ENCODE results near the gene ASIC5.
"Not testable (repeated sequence)": the region's sequence is repeated elsewhere in the genome, so short reads cannot be mapped to it uniquely, and the experiment has no call there.

ASIC5 gene

GRCh38 chr4:155866177-155866576 is at the start of gene ASIC5:
Gene ASIC5, minus strand, starts transcription at chr4:155866277. Its CDS starts 51 bp downstream, at chr4:155866226.
- no peak for DNase-seq

DNA sequence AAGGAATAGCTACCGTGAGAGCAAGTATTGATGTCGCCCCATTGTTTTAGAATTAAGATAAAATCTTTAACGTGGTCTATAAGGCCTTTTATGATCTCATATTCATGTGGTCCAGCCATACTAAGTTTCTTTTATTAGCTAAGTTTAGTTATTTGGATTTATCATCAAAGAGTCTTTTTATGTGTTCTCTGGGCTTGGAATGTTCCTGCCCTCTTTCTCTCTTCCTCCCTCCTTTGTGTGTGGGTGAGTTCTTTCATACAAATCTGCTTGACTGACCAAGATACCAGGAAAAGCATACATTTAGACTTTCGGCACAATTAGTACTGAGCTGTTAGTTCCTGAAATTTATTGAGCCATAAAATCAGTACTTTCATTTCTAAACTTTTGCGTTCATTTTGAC is 48.7 kb upstream of the ASIC5 start:
- DNase-seq = no peak

DNA sequence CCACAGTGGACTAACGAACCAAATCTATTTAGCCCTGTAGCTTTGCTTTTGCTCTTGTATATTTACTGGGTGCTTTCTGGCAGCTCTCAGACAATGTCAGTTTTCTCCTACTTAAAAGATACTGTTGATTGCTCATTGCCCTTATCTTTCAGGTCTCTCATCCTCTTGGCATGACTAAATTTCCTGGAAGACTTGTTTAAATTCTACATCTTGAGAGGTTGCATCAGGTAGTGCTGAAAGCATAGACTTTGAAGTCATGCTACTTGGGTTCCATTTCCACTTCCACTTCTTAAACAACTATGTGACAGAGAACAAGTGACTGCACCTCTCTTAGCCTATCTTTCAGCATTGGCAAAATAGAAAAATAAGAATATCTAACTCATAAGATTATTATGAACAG is 45.8 kb upstream of the ASIC5 start:
- no peak for DNase-seq

DNA sequence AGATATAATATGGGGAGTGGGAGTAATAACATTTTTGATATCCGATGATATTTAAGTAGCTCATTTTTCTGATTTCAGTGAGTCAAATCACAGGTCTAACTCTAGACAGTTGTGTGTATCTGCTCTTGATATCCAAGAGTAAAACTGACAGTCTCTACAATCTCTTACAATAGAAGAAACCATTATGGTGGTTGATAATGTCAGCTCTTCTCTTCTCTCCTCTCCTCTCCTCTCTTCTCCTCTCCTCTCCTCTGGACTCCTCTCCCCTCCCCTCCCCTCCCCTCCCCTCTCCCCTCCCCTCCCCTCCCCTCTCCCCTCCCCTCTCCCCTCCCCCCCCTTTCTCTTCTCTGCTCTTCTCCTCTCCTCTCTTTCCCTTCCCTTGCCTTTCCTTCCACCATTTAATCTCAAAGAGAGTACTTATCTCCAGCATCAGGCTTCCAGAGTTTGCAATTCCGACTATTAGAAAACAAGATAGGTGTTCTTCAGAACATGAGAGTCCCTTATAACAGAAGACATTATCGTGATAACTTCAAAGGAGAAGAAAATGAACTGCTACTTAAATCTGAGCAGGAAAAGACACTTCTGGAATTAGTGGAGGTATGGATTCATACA is 43.6 kb upstream of the ASIC5 start:
- DNase-seq = no peak

- no peak for DNase-seq
Measured at GRCh38 chr4:155908187-155909139, 42.4 kb upstream of the ASIC5 start.

GRCh38 chr4:155907556-155907955 is 41.5 kb upstream of the ASIC5 start:
- no peak for DNase-seq

DNA sequence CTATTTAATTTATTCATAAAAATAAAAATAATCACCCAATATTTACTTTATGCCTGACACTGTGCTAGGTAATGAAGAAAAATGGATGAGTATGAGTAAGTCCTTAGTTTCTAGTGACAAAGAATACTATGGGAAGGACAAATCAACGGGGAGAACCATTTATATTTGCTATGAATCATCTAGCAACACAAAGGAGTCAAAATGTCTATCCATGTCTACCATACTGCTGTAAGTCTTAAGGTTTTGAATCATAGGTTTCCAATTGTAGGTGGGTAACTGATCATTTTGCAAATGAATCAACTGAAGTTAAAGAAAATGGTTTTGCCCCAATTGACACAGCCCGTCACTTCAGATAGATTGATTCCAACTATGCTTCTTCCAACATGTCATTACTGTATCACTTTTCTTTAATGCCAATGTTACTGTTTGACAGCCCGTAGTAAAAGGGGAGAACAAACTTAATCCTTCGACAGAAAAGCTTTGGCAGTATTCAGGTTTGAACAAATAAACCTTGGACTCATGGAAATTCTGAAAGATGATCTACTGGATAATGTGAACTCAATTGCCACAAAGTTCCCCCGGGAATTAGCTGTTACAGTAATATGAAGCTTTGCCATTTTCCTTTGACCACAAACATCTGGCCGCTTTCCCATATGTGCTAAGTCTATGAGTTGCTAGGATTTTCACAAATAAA is 40.6 kb upstream of the ASIC5 start:
- DNase-seq = no peak

GRCh38 chr4:155904331-155904730 is 38.3 kb upstream of the ASIC5 start:
- no peak for DNase-seq

DNA sequence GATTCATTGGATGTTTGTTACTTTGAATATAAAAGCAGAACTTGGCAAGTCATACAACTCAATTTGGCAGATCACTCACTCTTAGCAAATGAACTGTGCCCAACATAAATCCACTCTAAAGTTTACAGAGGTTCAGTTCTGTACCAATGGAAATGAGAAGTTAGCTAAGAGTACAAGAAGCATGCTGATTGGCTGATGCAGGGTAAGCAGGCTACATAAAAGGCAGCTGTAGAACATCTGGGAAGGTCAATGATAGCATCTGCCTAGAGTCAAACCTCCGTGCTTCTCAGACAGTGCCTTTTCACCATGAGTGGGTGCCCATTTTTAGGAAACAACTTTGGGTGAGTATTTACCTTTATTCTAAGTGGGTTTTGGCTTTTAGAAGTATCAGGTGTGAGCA is 37.4 kb upstream of the ASIC5 start, which contains the start of gene TDO2:
TDO2 (plus strand) TSS at position 244 of the 400 bp plus-strand sequence; CDS start at position 307, 63 bp downstream.
- DNase-seq = no peak

- DNase-seq = no peak
Measured at GRCh38 chr4:155901013-155901412, 34.9 kb upstream of the ASIC5 start.

DNA sequence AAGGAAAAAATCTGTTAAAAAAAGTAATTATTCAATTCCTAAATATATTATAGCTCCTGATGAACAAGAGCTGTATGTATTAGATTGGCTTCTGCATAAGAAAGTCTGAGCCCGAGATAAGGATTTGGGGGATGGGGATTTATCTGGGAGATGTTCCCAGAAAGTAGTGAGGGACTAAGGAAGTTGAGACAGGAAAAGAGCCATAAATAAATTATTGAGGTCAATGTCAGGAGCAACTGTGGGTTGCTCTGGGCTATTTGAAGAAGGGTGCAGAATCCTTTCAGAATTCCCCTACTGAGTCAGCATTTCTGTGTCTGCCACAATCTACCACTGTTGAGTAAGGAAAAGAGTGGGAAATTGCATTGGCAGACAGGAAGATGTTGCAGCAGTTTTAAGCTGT is 34.3 kb upstream of the ASIC5 start:
- DNase-seq = no peak

GRCh38 chr4:155899891-155900290 is 33.8 kb upstream of the ASIC5 start:
- DNase-seq = no peak

DNA sequence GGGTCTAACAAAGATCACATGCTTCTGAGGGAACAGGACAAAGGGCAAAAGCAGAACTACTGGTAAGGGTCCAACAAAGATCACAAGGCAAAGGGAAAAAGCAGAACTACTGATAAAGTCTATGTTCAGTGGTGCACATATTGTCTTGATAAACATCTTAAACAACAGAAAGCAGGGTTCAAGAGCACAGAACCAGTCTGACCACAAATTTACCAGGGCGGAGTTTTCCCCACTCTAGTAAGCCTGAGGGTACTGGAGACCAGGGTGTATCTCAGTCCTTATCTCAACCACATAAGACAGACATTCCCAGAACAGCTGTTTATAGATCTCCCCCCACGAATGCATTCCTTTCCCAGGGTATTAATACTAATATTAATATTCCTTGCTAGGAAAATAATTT is 32.3 kb upstream of the ASIC5 start:
- not testable (repeated sequence) for DNase-seq

GRCh38 chr4:155891058-155891457 is 25.0 kb upstream of the ASIC5 start:
- DNase-seq = no peak

- DNase-seq = no peak
Measured at GRCh38 chr4:155889946-155890345, 23.9 kb upstream of the ASIC5 start.

GRCh38 chr4:155889031-155889793 is 23.1 kb upstream of the ASIC5 start:
- DNase-seq = no peak

DNA sequence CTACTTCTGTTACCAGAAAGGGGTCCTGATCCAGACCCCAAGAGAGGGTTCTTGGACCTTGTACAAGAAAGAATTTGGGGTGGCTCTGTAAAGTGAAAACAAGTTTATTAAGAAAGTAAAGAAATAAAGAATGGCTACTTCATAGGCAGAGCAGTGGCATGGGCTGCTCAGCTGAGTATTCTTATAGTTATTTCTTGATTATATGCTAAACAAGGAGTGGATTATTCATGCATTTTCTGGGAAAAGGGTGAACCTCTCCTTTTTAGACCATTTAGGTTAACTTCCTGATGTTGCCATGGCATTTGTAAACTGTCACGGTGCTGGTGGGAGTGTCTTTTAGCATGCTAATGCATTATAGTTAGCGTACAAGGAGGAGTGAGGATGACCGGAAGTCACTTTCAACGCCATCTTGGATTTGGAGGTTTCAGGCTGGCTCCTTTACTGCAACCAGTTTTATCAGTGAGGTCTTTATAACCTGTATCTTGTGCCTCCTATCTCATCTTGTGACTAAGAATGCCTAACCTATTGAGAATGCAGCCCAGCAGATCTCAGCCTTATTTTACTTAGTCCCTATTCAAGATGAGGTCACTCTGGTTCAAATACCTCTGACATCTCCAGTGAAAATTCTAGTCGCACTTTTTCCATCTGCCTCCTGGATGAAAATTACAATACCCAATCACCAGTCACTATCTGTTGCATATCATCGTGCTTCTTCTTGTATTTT is 21.9 kb upstream of the ASIC5 start:
- DNase-seq = no peak

- no peak for DNase-seq
Measured at GRCh38 chr4:155887045-155887444, 21.0 kb upstream of the ASIC5 start.

DNA sequence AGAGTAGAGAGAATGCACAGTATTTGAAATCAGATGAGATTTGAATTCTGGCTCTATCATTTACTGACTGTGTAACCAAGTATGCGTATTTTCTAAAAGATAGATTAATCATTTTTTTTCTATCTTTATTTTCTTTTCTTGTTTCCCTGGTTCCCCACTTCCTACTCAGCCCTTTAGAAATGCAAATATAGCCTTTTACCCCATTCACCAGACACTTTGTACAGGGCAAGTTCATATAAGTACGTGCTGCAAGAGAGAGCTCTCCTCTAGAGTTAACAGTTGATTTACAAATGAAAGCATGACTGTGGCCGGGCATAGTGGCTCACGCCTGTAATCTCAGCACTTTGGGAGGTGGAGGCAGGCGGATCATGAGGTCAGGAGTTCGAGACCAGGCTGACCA is 19.6 kb upstream of the ASIC5 start:
- DNase-seq = no peak

- no peak for DNase-seq
Measured at GRCh38 chr4:155883895-155884294, 17.8 kb upstream of the ASIC5 start.

- DNase-seq = no peak
Measured at GRCh38 chr4:155881555-155881954, 15.5 kb upstream of the ASIC5 start.

DNA sequence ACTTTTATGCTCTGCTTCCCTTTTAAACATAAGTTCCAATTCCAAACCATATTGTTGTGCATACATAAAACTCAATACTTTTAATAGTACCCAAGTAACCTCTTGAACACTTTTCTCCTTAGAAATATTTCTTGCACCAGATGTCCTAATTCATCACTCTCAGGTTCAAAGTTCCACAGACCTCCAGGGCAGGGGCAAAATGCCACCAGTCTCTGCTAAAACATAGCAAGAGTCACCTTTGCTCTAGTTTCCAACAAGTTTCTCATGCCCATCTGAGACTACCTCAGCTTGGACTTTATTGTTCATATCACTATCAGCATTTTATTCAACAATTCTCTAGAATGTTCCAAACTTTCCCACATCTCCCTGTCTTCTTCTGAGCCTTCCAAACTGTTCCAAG is 13.7 kb upstream of the ASIC5 start:
- DNase-seq = no peak
